HepG2 (cell line): ENCODE results near the gene DPY19L1. TPM values are rescaled to one million over a fixed set of nuclear protein-coding genes. Genes with fewer than 3 reads are reported as not detected.

Experiments
- MED8 ChIP-seq: sonication (generic); formaldehyde crosslinking; IDR thresholded peaks from 2 replicates; pipeline ENCODE4 v1.8.1; 2023; ENCODE audit warnings: mild to moderate bottlenecking, missing genetic modification reagents; ENCODE audit not compliant: insufficient replicate concordance
- PAXIP1 ChIP-seq: sonication (generic); formaldehyde crosslinking; conservative IDR thresholded peaks from 2 replicates; pipeline ENCODE4 v1.4.0; 2020; ENCODE audit warnings: mild to moderate bottlenecking, missing genetic modification reagents, moderate library complexity
- THAP7 ChIP-seq: sonication (generic); formaldehyde crosslinking; IDR thresholded peaks from 2 replicates; pipeline ENCODE4 v1.8.1; 2023; ENCODE audit warnings: mild to moderate bottlenecking, missing genetic modification reagents
- ZNF687 ChIP-seq: sonication (generic); formaldehyde crosslinking; IDR thresholded peaks from 2 replicates; pipeline ENCODE4 v1.5.1; 2020; ENCODE audit warnings: mild to moderate bottlenecking, missing genetic modification reagents, moderate library complexity
- ZNF772 ChIP-seq: sonication (generic); formaldehyde crosslinking; IDR thresholded peaks from 2 replicates; pipeline ENCODE4 v1.5.0; 2020; ENCODE audit warnings: mild to moderate bottlenecking, missing genetic modification reagents
- ZSCAN31 ChIP-seq: sonication (generic); formaldehyde crosslinking; IDR thresholded peaks from 2 replicates; pipeline ENCODE4 v1.5.0; 2020; ENCODE audit warnings: low read depth, mild to moderate bottlenecking, missing genetic modification reagents
- polyA plus RNA-seq, 8 experiments: library from polyadenylated mRNA; depleted of rRNA in 3 of 8; stranded (reverse) in 7 of 8; unstranded in 1 of 8; fragments of >200 nt; fragmentation: Illumina TruSeq in 4 of 8; extraction: Trizol in 4 of 8; gene quantifications; 2 replicates each; pipeline versions ENCODE4 v1.2.1 to v1.2.3, GENCODE V29; 2011 to 2016; ENCODE audit warnings: low read depth in 4 of 8, missing spikeins in 1 of 8, mixed read lengths in 1 of 8; ENCODE audit not compliant: insufficient read depth in 1 of 8
- total RNA-seq, 5 experiments: library from RNA; depleted of rRNA; stranded (reverse); fragments of >200 nt; fragmentation: Illumina TruSeq; extraction: Trizol; gene quantifications; 2 replicates each; pipeline ENCODE4 v1.2.3, GENCODE V29; 2016; ENCODE audit warnings: low read depth in 1 of 5
- TF ChIP-seq, protein P1 (sequence below): sonication (generic); formaldehyde crosslinking; IDR thresholded peaks from 2 replicates; pipeline ENCODE4 v1.4.0; 2020; ENCODE audit warnings: mild to moderate bottlenecking, missing genetic modification reagents, borderline replicate concordance
- TF ChIP-seq, protein P2 (sequence below): sonication (generic); formaldehyde crosslinking; IDR thresholded peaks from 2 replicates; pipeline ENCODE4 v1.8.0; 2022; ENCODE audit warnings: low read depth, missing genetic modification reagents
- TF ChIP-seq, protein P3 (sequence below): sonication (generic); formaldehyde crosslinking; conservative IDR thresholded peaks from 2 replicates; pipeline ENCODE4 v1.8.1; 2023; ENCODE audit warnings: missing genetic modification reagents

DPY19L1 gene
- total and polyA plus RNA-seq, 2 of the 13 experiments (the other 11 are each of a cell fraction or from before 2014, with no cell fraction given) = 18.9 to 32.6 TPM

GRCh38 chr7:35036361-35037171 lies 719 bp downstream of the DPY19L1 start (continued):
- TF ChIP-seq THAP7 (CRISPR knock-in tag) (no peak), PAXIP1 (CRISPR knock-in tag) (no peak), ZNF687 (CRISPR knock-in tag) (peak; percentile 54), ZNF772 (CRISPR knock-in tag) (no peak), ZSCAN31 (no peak), MED8 (CRISPR knock-in tag) (peak; percentile 34)
- TF ChIP-seq, protein P1, sequence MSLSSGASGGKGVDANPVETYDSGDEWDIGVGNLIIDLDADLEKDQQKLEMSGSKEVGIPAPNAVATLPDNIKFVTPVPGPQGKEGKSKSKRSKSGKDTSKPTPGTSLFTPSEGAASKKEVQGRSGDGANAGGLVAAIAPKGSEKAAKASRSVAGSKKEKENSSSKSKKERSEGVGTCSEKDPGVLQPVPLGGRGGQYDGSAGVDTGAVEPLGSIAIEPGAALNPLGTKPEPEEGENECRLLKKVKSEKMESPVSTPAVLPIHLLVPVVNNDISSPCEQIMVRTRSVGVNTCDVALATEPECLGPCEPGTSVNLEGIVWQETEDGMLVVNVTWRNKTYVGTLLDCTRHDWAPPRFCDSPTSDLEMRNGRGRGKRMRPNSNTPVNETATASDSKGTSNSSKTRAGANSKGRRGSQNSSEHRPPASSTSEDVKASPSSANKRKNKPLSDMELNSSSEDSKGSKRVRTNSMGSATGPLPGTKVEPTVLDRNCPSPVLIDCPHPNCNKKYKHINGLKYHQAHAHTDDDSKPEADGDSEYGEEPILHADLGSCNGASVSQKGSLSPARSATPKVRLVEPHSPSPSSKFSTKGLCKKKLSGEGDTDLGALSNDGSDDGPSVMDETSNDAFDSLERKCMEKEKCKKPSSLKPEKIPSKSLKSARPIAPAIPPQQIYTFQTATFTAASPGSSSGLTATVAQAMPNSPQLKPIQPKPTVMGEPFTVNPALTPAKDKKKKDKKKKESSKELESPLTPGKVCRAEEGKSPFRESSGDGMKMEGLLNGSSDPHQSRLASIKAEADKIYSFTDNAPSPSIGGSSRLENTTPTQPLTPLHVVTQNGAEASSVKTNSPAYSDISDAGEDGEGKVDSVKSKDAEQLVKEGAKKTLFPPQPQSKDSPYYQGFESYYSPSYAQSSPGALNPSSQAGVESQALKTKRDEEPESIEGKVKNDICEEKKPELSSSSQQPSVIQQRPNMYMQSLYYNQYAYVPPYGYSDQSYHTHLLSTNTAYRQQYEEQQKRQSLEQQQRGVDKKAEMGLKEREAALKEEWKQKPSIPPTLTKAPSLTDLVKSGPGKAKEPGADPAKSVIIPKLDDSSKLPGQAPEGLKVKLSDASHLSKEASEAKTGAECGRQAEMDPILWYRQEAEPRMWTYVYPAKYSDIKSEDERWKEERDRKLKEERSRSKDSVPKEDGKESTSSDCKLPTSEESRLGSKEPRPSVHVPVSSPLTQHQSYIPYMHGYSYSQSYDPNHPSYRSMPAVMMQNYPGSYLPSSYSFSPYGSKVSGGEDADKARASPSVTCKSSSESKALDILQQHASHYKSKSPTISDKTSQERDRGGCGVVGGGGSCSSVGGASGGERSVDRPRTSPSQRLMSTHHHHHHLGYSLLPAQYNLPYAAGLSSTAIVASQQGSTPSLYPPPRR (CRISPR knock-in tag) = no peak
- TF ChIP-seq, protein P2, sequence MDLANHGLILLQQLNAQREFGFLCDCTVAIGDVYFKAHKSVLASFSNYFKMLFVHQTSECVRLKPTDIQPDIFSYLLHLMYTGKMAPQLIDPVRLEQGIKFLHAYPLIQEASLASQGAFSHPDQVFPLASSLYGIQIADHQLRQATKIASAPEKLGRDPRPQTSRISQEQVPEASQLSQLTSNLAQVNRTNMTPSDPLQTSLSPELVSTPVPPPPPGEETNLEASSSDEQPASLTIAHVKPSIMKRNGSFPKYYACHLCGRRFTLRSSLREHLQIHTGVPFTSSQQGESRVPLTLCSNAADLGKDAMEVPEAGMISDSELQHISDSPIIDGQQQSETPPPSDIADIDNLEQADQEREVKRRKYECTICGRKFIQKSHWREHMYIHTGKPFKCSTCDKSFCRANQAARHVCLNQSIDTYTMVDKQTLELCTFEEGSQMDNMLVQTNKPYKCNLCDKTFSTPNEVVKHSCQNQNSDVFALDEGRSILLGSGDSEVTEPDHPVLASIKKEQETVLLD (CRISPR knock-in tag) = no peak
- TF ChIP-seq, protein P3, sequence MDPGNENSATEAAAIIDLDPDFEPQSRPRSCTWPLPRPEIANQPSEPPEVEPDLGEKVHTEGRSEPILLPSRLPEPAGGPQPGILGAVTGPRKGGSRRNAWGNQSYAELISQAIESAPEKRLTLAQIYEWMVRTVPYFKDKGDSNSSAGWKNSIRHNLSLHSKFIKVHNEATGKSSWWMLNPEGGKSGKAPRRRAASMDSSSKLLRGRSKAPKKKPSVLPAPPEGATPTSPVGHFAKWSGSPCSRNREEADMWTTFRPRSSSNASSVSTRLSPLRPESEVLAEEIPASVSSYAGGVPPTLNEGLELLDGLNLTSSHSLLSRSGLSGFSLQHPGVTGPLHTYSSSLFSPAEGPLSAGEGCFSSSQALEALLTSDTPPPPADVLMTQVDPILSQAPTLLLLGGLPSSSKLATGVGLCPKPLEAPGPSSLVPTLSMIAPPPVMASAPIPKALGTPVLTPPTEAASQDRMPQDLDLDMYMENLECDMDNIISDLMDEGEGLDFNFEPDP (CRISPR knock-in tag) = no peak
